Hepatocyte (in vitro differentiated cells): ENCODE measurements around the gene S100A16. TPM values are rescaled to one million over a fixed set of nuclear protein-coding genes. Genes with fewer than 3 reads are reported as not detected.

ENCODE experiments used
- DNase-seq: peaks from one replicate; pipeline ENCODE4 v3.0.0-alpha.2; 2016; ENCODE audit warnings: low spot score
- H2AFZ ChIP-seq: fragments of 200-600 bp; sonication (generic); 2 replicates; pipeline ENCODE4 v1.6.0; 2016; ENCODE audit warnings: antibody characterized with exemption, mild to moderate bottlenecking
- H3K27ac ChIP-seq: fragments of 200-600 bp; sonication (generic); 2 replicates; pipeline ENCODE4 v1.5.1; 2016; ENCODE audit warnings: mild to moderate bottlenecking
- H3K27me3 ChIP-seq: fragments of 200-600 bp; sonication (generic); 2 replicates; pipeline ENCODE4 v1.6.1; 2016
- H3K36me3 ChIP-seq: fragments of 200-600 bp; sonication (generic); replicated peaks from 2 replicates; pipeline ENCODE4 v1.5.1; 2016; ENCODE audit warnings: low read depth; ENCODE audit not compliant: insufficient read depth
- H3K4me1 ChIP-seq: fragments of 200-600 bp; sonication (generic); 2 replicates; pipeline ENCODE4 v1.5.1; 2016; ENCODE audit warnings: mild to moderate bottlenecking, moderate library complexity; ENCODE audit not compliant: insufficient read depth
- H3K4me2 ChIP-seq: fragments of 200-600 bp; sonication (generic); 2 replicates; pipeline ENCODE4 v1.6.0; 2016
- H3K4me3 ChIP-seq: fragments of 200-600 bp; sonication (generic); 2 replicates; pipeline ENCODE4 v1.5.1; 2016; ENCODE audit warnings: mild to moderate bottlenecking
- H3K79me2 ChIP-seq: fragments of 200-600 bp; sonication (generic); 2 replicates; pipeline ENCODE4 v1.6.0; 2017; ENCODE audit warnings: mild to moderate bottlenecking
- H3K9me2 ChIP-seq: fragments of 200-600 bp; sonication (generic); replicated peaks from 2 replicates; pipeline ENCODE4 v1.6.0; 2017; ENCODE audit warnings: mild to moderate bottlenecking; ENCODE audit not compliant: insufficient read depth
- H3K9me3 ChIP-seq: fragments of 200-600 bp; sonication (generic); 2 replicates; pipeline ENCODE4 v1.5.1; 2016; ENCODE audit warnings: low read depth, mild to moderate bottlenecking
- H4K20me1 ChIP-seq: fragments of 200-600 bp; sonication (generic); 2 replicates; pipeline ENCODE4 v1.6.0; 2016; ENCODE audit warnings: mild to moderate bottlenecking; ENCODE audit not compliant: insufficient read depth, poor library complexity, severe bottlenecking
- EZH2 ChIP-seq: fragments of 200-600 bp; sonication (generic); IDR thresholded peaks from 2 replicates; pipeline ENCODE4 v1.6.1; 2016; ENCODE audit warnings: antibody characterized with exemption, mild to moderate bottlenecking, borderline replicate concordance
- EZH2phosphoT487 ChIP-seq: fragments of 200-600 bp; sonication (generic); IDR thresholded peaks from one replicate; pipeline ENCODE4 v1.6.1; 2018; ENCODE audit warnings: antibody characterized with exemption, mild to moderate bottlenecking, low read depth, moderate library complexity; ENCODE audit not compliant: unreplicated experiment, severe bottlenecking
- WGBS: methylation state at CpG from one replicate; pipeline ENCODE4 v1.1.6; 2016; ENCODE audit warnings: low lambda C conversion rate; ENCODE audit errors: missing lambda C conversion rate; 5-methylcytosine and 5-hydroxymethylcytosine counted together
- polyA plus RNA-seq: library from polyadenylated mRNA; unstranded; fragments of >200 nt; fragmentation: Nextera tagmentation; extraction: Ambion mirVana; gene quantifications from 2 replicates; pipeline ENCODE4 v1.2.1, GENCODE V29; 2016
- total RNA-seq: library from RNA; depleted of rRNA; stranded (reverse); fragments of >200 nt; gene quantifications from 2 replicates; pipeline ENCODE4 v1.2.3, GENCODE V29; 2014
- TF ChIP-seq, protein P1 (sequence below): fragments of 200-600 bp; sonication (generic); IDR thresholded peaks from 2 replicates; pipeline ENCODE4 v1.5.1; 2016; ENCODE audit warnings: antibody characterized with exemption, mild to moderate bottlenecking; ENCODE audit not compliant: poor library complexity

The S100A16 gene
- total and polyA plus RNA-seq, 2 experiments from 2014 or later: 103 to 155 TPM

DNA sequence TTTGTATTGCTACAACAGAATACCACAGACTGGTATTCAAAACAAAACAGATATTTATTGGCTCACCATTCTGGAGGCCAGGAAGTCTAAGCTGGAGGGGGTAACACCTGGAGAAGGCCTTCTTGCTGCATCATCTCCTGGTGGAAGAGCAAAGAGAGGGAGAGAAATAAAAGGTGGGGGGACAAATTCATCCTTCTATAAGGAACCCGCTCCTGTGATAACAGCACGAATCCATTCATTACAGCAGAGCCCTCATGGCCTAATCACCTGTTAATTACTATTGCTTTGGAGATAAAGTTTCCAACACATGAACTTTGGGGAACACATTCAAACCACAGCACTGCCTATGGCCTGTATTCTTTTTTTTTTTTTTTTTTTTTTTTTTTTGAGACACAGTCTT is 52.7 kb downstream of the S100A16 start:
- Histone ChIP-seq H3K36me3 (no peaks in the 10 kb centered on the region), H3K4me1 (peaks cover under 1% of the 10 kb centered on the region), H3K9me2 (no peaks in the 10 kb centered on the region), H3K9me3 (no peaks in the 10 kb centered on the region), H2AFZ (no peak overlapping the region), H3K79me2 (no peaks in the 10 kb centered on the region), H3K4me3 (no peak overlapping the region), H3K4me2 (no peak overlapping the region), H3K27me3 (no peaks in the 10 kb centered on the region), H3K27ac (no peak overlapping the region), H4K20me1 (no peaks in the 10 kb centered on the region)
- TF ChIP-seq, protein P1, sequence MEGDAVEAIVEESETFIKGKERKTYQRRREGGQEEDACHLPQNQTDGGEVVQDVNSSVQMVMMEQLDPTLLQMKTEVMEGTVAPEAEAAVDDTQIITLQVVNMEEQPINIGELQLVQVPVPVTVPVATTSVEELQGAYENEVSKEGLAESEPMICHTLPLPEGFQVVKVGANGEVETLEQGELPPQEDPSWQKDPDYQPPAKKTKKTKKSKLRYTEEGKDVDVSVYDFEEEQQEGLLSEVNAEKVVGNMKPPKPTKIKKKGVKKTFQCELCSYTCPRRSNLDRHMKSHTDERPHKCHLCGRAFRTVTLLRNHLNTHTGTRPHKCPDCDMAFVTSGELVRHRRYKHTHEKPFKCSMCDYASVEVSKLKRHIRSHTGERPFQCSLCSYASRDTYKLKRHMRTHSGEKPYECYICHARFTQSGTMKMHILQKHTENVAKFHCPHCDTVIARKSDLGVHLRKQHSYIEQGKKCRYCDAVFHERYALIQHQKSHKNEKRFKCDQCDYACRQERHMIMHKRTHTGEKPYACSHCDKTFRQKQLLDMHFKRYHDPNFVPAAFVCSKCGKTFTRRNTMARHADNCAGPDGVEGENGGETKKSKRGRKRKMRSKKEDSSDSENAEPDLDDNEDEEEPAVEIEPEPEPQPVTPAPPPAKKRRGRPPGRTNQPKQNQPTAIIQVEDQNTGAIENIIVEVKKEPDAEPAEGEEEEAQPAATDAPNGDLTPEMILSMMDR: no peak
- TF ChIP-seq EZH2phosphoT487 (no peak), EZH2 (no peak)
- 97% methylated on average over 2 of the region's 2 CpGs for WGBS
- no peak for DNase-seq

DNA sequence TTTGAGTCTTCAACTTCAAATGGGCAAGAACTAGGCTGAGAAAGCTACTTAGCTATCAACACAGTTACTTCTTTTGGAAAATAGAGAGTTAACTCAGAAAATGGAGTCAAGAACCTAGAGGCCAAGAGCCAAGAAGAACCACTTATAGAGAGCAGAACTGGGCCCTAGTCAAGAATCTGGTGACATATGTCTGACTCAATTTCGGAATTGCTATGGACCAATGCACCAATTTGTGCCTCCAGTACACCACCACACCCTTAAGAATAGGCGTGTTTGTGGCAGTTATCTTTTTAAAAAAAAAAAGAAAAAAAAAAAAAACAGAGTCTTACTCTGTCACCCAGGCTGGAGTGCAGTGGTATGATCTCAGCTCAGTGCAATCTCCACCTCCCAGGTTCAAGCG is 55.1 kb downstream of the S100A16 start:
- no peaks in the 10 kb centered on the region for H3K9me2 ChIP-seq
- H2AFZ ChIP-seq: no peak overlapping the region
- no peaks in the 10 kb centered on the region for H3K27me3 ChIP-seq
- no peaks in the 10 kb centered on the region for H3K36me3 ChIP-seq
- peaks cover 4% of the 10 kb centered on the region for H3K4me1 ChIP-seq
- no peak overlapping the region for H3K4me2 ChIP-seq
- no peaks in the 10 kb centered on the region for H4K20me1 ChIP-seq
- H3K9me3 ChIP-seq: no peaks in the 10 kb centered on the region
- no peak overlapping the region for H3K4me3 ChIP-seq
- no peak overlapping the region for H3K27ac ChIP-seq
- whole genome bisulfite sequencing: 96% methylated on average over 3 of the region's 3 CpGs
- no peaks in the 10 kb centered on the region for H3K79me2 ChIP-seq
- no peak for DNase-seq
- TF ChIP-seq, protein P1: no peak
- TF ChIP-seq EZH2 (no peak), EZH2phosphoT487 (no peak)

Other genes starting within 250 kb of the S100A16 start
- not detected in 2 replicates for gene S100A12, start 237.5 kb downstream of the S100A16 start, total RNA-seq
- gene S100A12, start 237.5 kb downstream of the S100A16 start, polyA plus RNA-seq: 1.1 TPM in 1 of 2 replicates, not detected in the other
- 0.70 TPM in 1 of 2 replicates, not detected in the other for gene S100A8, start 222.1 kb downstream of the S100A16 start, total RNA-seq
- 0.60 and 2.2 TPM in 2 replicates for gene S100A8, start 222.1 kb downstream of the S100A16 start, polyA plus RNA-seq
- not detected in 2 replicates for gene S100A7A, start 196.6 kb downstream of the S100A16 start, total RNA-seq
- gene S100A7A, start 196.6 kb downstream of the S100A16 start, polyA plus RNA-seq: not detected in 2 replicates
- gene S100A7, start 152.5 kb downstream of the S100A16 start, total RNA-seq: 0.60 TPM in 1 of 2 replicates, not detected in the other
- 1.0 and 2.5 TPM in 2 replicates for gene S100A7, start 152.5 kb downstream of the S100A16 start, polyA plus RNA-seq
- gene S100A6, start 77.1 kb downstream of the S100A16 start, total RNA-seq: 140 and 173 TPM in 2 replicates
- 657 and 701 TPM in 2 replicates for gene S100A6, start 77.1 kb downstream of the S100A16 start, polyA plus RNA-seq
- not detected in 2 replicates for gene S100A5, start 72.2 kb downstream of the S100A16 start, total RNA-seq
- gene S100A5, start 72.2 kb downstream of the S100A16 start, polyA plus RNA-seq: 0.54 and 1.0 TPM in 2 replicates
- gene S100A4, start 67.3 kb downstream of the S100A16 start, total RNA-seq: 64.1 and 101 TPM in 2 replicates
- 116 and 187 TPM in 2 replicates for gene S100A4, start 67.3 kb downstream of the S100A16 start, polyA plus RNA-seq
- 2.6 and 2.7 TPM in 2 replicates for gene S100A3, start 63.9 kb downstream of the S100A16 start, total RNA-seq
- gene S100A3, start 63.9 kb downstream of the S100A16 start, polyA plus RNA-seq: 1.9 and 6.1 TPM in 2 replicates
- 1.7 and 4.2 TPM in 2 replicates for gene S100A2, start 47.3 kb downstream of the S100A16 start, total RNA-seq
- gene S100A2, start 47.3 kb downstream of the S100A16 start, polyA plus RNA-seq: 6.9 and 10.3 TPM in 2 replicates
- gene S100A14, start 3.2 kb upstream of the S100A16 start, total RNA-seq: 112 and 141 TPM in 2 replicates
- 62.8 and 94.9 TPM in 2 replicates for gene S100A14, start 3.2 kb upstream of the S100A16 start, polyA plus RNA-seq
- gene S100A13, start 14.4 kb upstream of the S100A16 start, total RNA-seq: 82.0 and 115 TPM in 2 replicates
- gene S100A13, start 14.4 kb upstream of the S100A16 start, polyA plus RNA-seq: 248 and 282 TPM in 2 replicates
- gene S100A1, start 15.3 kb upstream of the S100A16 start, total RNA-seq: 2.7 and 15.0 TPM in 2 replicates
- 1.3 and 4.0 TPM in 2 replicates for gene S100A1, start 15.3 kb upstream of the S100A16 start, polyA plus RNA-seq
- gene CHTOP, start 20.9 kb upstream of the S100A16 start, total RNA-seq: 56.2 and 65.5 TPM in 2 replicates
- 40.6 and 50.7 TPM in 2 replicates for gene CHTOP, start 20.9 kb upstream of the S100A16 start, polyA plus RNA-seq
- gene SNAPIN, start 45.6 kb upstream of the S100A16 start, total RNA-seq: 40.9 and 41.4 TPM in 2 replicates
- 63.2 and 68.4 TPM in 2 replicates for gene SNAPIN, start 45.6 kb upstream of the S100A16 start, polyA plus RNA-seq
- 173 and 191 TPM in 2 replicates for gene ILF2, start 57.9 kb upstream of the S100A16 start, total RNA-seq
- 177 and 178 TPM in 2 replicates for gene ILF2, start 57.9 kb upstream of the S100A16 start, polyA plus RNA-seq
- gene NPR1, start 65.6 kb upstream of the S100A16 start, total RNA-seq: 2.5 and 2.8 TPM in 2 replicates
- gene NPR1, start 65.6 kb upstream of the S100A16 start, polyA plus RNA-seq: 3.0 and 4.3 TPM in 2 replicates
- 39.1 and 42.3 TPM in 2 replicates for gene INTS3, start 114.9 kb upstream of the S100A16 start, total RNA-seq
- gene INTS3, start 114.9 kb upstream of the S100A16 start, polyA plus RNA-seq: 37.1 and 51.3 TPM in 2 replicates
- gene SLC27A3, start 162.3 kb upstream of the S100A16 start, total RNA-seq: 21.5 and 22.8 TPM in 2 replicates
- gene SLC27A3, start 162.3 kb upstream of the S100A16 start, polyA plus RNA-seq: 37.2 and 38.1 TPM in 2 replicates